GM18508 (cell line): ENCODE measurements around the gene PDLIM1.
A peak's percentile ranks its signal among the peaks of the same experiment; 100 is the strongest.
"Not testable (repeated sequence)": the region's sequence is repeated elsewhere in the genome, so short reads cannot be mapped to it uniquely, and the experiment has no call there.

Experiments
- ATAC-seq: cut with Tn5 transposase; IDR thresholded peaks from one replicate; pipeline ENCODE4 v1.9.1; 2021; ENCODE audit warnings: moderate number of reproducible peaks; ENCODE audit not compliant: insufficient read depth, unreplicated experiment

PDLIM1 gene

DNA sequence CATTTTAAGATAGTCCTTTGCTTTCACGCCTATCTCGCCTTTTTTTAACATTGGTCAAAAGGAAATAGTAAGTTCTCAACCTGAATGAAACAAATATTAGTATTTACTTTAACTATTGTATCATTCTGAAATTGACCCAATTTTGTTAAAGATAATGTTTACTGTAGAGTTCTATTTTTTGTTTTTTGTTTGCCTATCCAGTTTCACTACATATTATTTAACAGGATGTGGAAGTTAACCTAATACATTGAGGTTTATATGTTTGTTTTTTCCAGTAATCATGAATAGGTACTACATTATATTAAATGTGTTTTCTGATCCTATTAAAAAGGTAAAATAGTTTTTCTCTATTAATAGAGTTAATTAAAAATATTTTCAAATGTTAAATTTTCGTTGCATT lies 70.3 kb downstream of the PDLIM1 start:
- no peak for ATAC-seq

DNA sequence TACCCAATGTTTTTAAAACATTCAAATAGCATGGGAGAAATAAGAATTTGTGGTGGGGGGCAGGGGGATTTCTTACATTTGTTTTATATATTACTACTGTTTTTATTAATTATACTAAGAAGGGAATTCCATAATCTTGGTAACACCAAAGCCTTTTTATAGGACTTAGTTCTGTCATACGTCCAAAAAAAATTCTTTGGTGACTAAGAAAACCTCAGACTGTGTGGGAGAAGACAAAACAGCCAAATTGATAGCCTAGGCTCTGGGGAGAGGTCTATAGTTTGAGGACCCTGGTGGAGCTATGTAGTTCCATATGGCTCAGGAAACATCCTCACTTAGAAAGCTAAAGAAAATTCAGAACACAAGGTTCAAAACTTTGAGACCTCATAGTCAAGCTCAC lies 73.3 kb downstream of the PDLIM1 start:
- no peak for ATAC-seq

DNA sequence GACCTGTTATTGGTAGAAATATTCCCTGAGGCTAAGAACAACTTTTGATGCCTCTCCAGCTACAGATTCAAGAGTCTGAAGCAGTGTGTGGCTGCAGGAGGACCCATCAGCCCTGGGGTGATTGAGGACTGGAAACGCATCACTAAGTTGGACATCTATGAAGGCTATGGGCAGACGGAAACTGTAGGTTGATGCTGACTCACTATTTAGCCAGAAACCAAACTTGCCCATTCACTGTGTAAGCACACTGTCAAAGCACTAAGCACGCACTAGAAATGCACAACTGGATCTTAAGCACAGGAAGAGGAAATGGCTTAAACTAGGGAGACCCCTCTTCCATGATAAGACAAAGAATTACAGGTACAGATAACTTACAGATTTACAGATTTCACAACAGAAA lies 76.0 kb downstream of the PDLIM1 start:
- ATAC-seq = peak; percentile 66

DNA sequence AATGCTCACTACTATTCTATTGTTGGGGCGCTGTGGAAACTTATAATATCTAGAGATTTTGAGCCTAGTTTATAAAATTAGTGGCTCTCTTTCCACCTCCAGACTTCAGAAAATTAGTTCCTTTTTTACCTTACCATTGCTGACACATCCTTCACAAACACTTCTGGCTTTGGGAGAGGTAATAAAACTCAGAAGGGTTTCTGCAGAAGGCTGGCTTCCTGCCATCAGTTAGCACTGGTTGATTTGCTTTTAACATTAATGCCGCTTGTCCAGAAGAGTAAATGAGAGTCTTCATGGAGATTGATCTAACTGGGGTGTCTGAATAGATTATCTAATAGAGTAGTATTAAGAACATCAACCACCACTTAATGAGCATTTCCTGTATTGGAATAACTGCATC lies 76.4 kb downstream of the PDLIM1 start:
- no peak for ATAC-seq

DNA sequence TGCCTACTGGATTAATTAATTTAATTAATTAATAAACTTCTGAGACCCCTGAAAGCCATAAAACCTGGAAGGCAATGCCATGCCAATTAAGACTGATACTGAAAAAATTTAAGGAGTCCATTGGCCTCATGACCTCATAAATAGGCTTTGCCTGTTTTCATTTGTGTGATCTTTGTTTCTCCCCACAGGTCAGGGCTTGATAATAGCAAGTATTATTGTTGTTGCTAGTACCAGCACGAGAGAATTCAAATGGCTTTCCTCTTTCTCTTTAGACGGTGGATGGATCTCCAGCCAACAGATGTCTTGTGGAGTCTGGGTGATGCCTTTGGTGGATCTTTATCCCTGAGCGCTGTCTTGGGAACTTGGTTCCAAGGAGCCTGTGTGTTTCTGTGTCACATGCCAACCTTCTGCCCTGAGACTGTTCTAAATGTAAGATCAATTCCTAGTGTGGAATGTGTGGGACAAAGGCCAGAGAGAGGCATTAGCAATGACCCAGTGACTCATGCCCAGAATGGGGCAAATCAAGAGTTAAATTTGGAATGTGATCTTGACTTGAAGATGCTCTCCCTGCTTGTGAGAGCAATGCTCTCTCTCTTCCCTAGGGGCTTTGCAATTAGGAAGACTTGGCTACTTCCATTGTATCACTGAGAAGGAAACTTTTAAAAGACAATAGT lies 79.1 kb downstream of the PDLIM1 start:
- no peak for ATAC-seq

DNA sequence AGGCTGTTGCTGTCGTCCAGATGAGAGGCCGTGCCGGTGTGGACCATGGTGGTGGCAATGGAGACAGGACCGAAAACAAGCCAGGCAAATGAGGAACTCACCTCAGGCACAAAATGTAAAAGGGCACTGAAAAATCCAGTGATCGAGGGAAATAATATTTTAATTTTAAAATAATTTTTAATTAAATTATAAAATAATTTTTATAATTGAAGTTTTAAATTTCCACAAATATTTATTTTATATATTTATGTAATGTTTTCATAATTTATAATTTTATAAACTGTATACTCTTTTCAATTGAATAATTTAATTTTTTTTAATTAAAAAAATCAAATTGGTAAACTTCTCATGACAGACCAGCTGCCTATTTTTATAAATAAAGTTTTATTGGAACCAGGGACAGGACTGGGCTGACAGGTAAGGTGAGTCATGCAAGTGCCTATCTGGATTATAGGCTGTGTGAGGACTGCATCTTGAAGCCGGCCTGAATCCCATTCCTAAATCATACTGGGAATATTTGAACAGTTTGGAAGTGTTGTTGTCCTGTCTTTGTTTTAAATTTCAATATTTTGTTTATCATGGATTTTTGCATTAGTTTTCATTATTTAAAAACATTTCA lies 81.2 kb downstream of the PDLIM1 start:
- no peak for ATAC-seq

DNA sequence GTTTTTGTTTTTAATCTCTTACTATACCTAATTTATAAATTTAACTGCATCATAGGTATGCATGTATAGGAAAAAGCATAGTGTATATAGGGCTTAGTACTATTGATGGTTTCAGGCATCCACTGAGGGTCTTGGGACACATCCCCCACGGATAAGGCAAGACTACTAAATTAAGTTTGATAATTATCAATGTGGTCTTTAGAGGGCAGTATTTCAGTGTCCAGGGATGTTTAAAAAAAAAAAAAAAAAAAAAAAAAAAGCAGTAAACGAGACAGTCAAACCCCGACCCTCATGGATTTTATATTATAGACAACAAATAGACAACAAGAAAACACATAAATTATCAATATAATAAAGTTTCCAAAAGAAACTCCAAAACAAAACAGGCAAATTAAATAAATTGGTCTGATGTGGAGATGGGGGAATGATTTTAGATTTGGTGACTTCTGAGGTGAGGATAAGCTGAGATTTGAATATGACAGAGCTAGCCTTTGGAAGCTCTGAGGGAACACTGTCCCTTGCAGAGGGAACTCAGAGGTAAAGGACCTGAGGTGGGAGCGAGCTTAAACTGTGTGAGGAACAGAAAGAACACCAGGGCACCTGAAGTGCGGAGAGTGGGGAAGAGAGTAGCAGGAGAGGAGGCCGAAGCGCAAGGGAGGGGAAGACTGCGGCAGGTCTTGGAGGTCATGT lies 82.0 kb downstream of the PDLIM1 start:
- no peak for ATAC-seq

DNA sequence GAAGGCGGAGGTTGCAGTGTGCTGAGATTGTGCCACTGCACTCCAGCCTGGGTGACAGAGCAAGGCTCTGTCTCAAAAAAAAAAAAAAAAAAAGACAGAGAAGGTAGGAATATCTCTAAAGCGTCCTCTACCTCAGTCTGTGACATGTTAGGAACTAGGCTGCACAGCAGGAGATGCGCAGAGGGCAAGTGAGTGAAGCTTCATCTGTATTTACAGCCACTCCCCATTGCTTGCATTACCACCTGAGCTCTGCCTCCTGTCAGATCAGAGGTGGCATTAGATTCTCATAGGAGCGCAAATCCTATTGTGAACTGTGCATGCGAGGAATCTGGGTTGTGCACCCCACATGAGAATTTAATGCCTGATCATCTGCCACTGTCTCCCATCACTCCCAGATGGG lies 87.9 kb downstream of the PDLIM1 start:
- not testable (repeated sequence) for ATAC-seq

DNA sequence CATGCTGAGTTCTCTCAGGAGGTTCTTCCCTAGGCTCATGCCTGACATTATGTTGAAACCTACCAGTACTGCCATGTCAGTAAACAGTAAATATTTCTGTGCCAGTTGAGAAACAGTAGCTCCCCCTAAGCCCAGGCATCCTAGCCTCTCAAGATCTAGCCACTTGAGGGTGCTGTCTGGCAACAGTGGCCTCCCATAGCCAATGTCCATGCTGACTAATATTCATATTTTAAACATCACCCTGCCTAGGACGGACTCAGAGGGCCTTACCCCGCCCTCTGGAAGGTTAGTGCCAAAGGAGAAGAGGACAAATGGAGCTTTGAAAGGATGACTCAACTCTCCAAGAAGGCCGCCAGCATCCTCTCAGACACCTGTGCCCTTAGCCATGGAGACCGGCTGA lies 89.1 kb downstream of the PDLIM1 start:
- no peak for ATAC-seq

DNA sequence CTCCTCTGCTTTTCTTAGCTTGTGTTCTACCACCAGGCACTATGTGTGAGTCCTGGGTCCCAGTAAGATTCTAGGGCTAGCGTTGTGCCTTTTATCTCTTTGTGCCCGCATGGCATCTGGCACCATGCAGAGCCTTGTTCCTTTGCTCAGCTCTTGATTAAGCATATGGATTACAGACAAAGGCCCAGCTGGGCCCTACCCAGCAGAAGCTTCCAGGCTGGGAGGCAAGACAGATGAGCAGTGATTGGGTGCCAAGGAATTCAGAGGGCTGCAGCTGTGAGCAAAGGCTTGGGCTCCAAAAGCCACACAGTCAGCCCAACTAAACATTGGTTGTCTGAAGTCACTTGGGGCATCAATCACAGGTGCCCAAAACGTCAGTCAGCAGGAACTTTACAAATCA lies 94.8 kb downstream of the PDLIM1 start:
- ATAC-seq = no peak

DNA sequence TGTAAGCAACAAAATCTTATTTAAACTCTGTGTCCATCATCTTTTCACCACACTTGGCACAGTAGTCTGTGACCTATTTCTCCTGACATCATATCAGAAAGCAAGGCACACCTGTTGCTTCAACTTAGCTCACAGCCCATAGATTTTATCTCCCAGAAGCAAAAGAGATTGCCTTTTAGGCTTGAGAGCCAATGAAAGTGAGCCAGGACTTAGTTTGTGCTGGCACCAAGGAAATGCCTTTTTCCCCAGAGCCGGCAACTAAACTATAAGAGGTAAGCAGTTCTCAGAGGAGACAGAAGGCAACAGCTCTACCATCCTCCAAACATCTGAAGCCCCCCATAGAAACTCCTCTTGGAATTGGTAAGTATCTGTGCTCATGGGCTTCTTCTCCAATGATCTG lies 96.9 kb downstream of the PDLIM1 start, which contains the start of gene ACSM6:
ACSM6 (plus strand) TSS at position 295 of the 400 bp plus-strand sequence. CDS start 248 bp downstream, outside the sequence.
- no peak for ATAC-seq

DNA sequence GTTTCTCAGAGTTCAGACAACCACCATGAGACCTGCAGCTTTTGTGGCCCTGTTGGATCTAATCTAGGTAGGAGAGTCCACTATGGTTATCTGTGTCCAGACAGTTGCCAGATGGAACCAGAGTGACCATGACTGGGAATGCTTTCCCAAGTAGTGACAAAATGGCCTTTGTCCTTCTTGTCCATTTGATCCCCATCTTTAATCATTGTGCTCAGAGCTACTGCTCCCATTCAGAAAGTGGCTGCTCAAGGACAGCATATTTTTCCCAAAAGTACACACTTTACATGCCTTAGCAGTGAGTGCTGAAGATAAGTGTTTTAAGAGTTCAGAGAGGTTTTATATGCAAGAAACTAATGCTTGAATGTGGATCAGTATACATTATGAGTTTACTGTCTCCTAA lies 102.2 kb downstream of the PDLIM1 start:
- no peak for ATAC-seq

DNA sequence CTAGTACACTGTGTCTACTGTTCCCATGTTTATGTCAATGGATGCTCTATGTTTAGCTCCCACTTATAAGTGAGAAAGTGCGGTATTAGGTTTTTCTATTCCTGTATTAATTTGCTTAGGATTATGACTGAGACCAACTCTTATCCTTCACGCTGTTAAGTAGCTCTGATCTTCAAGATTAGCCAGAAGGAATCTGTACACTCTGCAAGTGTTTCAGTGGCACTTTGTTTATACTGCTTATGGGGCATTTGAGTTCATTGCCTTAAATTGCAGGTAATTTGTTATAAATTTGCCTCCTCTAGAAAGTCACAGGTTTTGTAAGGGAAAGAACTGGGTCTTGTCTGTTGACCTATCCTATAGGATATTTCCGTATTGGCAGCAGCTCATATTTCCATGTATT lies 103.2 kb downstream of the PDLIM1 start:
- ATAC-seq = no peak
